Measurements from ENCODE around the gene IL1RAPL2.

DNA sequence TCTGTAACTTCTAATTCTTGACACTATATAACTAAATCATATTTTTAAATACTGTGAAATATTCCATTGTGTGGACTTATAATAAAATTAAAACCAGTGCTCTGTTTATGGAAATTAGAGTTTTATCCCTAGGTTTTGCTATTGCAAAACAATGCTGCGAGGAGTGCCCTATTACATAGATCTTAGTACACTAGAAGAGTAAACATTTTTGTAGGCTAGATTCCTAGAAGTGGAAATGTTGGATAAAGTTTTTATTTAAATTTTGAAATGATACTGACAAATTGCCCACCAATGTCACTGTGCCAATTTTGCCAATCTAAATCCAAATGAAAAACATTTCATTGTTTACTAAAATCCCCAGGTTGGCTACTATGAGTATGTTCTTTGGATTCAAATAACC lies 99.7 kb downstream of the IL1RAPL2 start:
- TF ChIP-seq POLR2A (IDR thresholded peaks at IDR 0.05): no peak
- TF ChIP-seq, protein P1, sequence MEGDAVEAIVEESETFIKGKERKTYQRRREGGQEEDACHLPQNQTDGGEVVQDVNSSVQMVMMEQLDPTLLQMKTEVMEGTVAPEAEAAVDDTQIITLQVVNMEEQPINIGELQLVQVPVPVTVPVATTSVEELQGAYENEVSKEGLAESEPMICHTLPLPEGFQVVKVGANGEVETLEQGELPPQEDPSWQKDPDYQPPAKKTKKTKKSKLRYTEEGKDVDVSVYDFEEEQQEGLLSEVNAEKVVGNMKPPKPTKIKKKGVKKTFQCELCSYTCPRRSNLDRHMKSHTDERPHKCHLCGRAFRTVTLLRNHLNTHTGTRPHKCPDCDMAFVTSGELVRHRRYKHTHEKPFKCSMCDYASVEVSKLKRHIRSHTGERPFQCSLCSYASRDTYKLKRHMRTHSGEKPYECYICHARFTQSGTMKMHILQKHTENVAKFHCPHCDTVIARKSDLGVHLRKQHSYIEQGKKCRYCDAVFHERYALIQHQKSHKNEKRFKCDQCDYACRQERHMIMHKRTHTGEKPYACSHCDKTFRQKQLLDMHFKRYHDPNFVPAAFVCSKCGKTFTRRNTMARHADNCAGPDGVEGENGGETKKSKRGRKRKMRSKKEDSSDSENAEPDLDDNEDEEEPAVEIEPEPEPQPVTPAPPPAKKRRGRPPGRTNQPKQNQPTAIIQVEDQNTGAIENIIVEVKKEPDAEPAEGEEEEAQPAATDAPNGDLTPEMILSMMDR (IDR thresholded peaks at IDR 0.05): no peak
- no peak for TF ChIP-seq POLR2AphosphoS5 (IDR thresholded peaks at IDR 0.05)

All from transverse colon (tissue), 4 donors.